ENCODE data around the gene NBPF19.
"Not testable (repeated sequence)": the region's sequence is repeated elsewhere in the genome, so short reads cannot be mapped to it uniquely, and the experiment has no call there.

The NBPF19 gene

GRCh38 chr1:149474745-149475144, at the start of gene NBPF19:
TSS of gene NBPF19 (plus strand) at chr1:149475045. CDS start at chr1:149475933, 888 bp downstream.
- DNase-seq (ENCODE audit: low spot score); ATAC-seq (ENCODE audit: low read depth): not testable (repeated sequence)

DNA sequence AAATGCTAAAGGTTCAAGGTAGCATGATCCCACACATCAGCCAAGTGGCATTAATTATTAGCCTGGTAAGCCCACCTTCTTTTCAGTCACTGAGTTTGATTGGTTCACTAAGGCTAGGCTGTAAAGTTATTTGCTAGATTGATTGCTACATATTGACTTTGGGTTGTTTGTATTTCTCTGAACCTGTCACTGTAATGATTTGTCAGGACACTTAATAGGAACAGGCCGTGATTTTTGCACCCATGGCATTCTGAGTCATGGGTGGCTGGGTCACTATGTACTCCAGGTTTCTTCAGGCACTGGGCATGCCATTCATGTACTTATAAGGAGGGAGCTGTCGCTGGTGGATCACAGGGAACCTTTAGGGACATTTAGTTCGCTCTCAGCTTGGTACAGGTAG, 46.5 kb upstream of the NBPF19 start:
- H3K27me3 ChIP-seq (ENCODE audit: insufficient read depth, poor library complexity, severe bottlenecking); ATAC-seq (ENCODE audit: low read depth); H3K36me3 ChIP-seq (ENCODE audit: low read depth); H3K9me3 ChIP-seq (ENCODE audit: severe bottlenecking); H3K4me1 ChIP-seq (ENCODE audit: insufficient read depth, poor library complexity, severe bottlenecking); H3K4me3 ChIP-seq (ENCODE audit: severe bottlenecking); H3K27ac ChIP-seq (ENCODE audit: poor library complexity, severe bottlenecking); DNase-seq (ENCODE audit: low spot score): not testable (repeated sequence)

More at GRCh38 chr1:149474745-149475144, at the start of gene NBPF19:
- H3K36me3 ChIP-seq (ENCODE audit: low read depth); H3K27ac ChIP-seq (ENCODE audit: poor library complexity, severe bottlenecking); H3K4me3 ChIP-seq (ENCODE audit: severe bottlenecking); H3K9me3 ChIP-seq (ENCODE audit: severe bottlenecking); H3K27me3 ChIP-seq (ENCODE audit: insufficient read depth, poor library complexity, severe bottlenecking); H3K4me1 ChIP-seq (ENCODE audit: insufficient read depth, poor library complexity, severe bottlenecking): not testable (repeated sequence)

DNA sequence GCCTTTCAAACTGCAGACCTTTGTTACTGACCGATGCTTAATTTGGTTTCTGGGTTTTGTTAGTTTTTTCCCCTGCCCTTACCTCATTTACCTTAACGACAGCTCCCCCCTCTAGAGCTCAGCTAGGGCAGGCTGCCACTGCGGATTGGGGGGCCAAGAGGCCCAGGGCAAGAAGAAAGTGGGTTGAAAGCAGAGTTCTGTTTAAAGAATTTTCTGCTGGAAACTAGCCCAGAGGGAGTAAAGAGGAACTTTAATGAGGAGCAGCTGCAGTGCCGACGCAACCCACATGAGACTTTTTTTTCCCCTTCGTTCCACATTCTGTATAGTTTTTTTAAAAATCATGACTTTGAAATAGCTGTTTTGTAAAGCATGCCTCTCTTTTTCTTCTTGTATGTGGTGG, 29.4 kb upstream of the NBPF19 start:
- DNase-seq (ENCODE audit: low spot score); H3K9me3 ChIP-seq (ENCODE audit: severe bottlenecking); H3K4me1 ChIP-seq (ENCODE audit: insufficient read depth, poor library complexity, severe bottlenecking); H3K27ac ChIP-seq (ENCODE audit: poor library complexity, severe bottlenecking); ATAC-seq (ENCODE audit: low read depth); H3K36me3 ChIP-seq (ENCODE audit: low read depth); H3K27me3 ChIP-seq (ENCODE audit: insufficient read depth, poor library complexity, severe bottlenecking); H3K4me3 ChIP-seq (ENCODE audit: severe bottlenecking): not testable (repeated sequence)

DNA sequence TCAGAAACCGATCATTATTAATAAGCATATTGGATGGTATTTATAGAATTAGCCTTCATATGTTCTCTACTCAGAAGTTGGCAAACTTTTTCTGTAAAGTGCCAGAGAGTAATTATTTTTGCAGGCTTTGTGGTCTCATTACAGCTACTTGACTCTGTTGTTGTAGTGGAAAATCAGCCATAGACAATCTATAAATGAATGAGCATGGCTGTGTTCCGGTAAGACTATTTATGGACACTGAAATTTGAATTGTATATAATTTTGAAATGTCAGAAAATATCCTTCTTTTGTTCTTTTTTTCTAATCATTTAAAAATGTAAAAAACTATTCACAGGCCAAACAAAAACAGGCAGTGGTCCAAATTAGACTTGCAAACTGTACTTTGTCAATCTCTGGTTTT, 22.6 kb upstream of the NBPF19 start:
- ATAC-seq (ENCODE audit: low read depth); DNase-seq (ENCODE audit: low spot score); H3K9me3 ChIP-seq (ENCODE audit: severe bottlenecking); H3K4me3 ChIP-seq (ENCODE audit: severe bottlenecking); H3K4me1 ChIP-seq (ENCODE audit: insufficient read depth, poor library complexity, severe bottlenecking); H3K27me3 ChIP-seq (ENCODE audit: insufficient read depth, poor library complexity, severe bottlenecking); H3K27ac ChIP-seq (ENCODE audit: poor library complexity, severe bottlenecking); H3K36me3 ChIP-seq (ENCODE audit: low read depth): not testable (repeated sequence)

DNA sequence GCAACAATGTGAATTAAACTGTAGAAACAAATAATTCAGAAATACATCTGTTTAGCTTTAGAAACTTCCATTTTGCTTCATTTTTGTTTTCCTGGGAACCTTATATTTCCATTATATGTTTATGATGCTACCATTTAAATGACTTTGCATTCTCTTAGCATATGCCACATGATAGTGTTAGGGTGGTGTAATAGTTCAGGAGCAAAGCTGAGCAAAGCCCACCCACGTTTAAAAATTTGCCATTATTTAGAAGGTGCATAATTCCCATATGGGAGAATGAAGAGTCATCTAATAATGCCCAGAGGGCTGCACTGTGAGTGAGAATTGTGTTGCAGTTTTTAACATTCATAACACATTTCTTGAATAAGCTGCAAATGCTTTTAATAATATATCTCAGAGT, 22.2 kb upstream of the NBPF19 start:
- not testable (repeated sequence) for H3K36me3 ChIP-seq (ENCODE audit: low read depth); ATAC-seq (ENCODE audit: low read depth); H3K4me1 ChIP-seq (ENCODE audit: insufficient read depth, poor library complexity, severe bottlenecking); H3K27ac ChIP-seq (ENCODE audit: poor library complexity, severe bottlenecking); DNase-seq (ENCODE audit: low spot score); H3K4me3 ChIP-seq (ENCODE audit: severe bottlenecking); H3K9me3 ChIP-seq (ENCODE audit: severe bottlenecking); H3K27me3 ChIP-seq (ENCODE audit: insufficient read depth, poor library complexity, severe bottlenecking)

DNA sequence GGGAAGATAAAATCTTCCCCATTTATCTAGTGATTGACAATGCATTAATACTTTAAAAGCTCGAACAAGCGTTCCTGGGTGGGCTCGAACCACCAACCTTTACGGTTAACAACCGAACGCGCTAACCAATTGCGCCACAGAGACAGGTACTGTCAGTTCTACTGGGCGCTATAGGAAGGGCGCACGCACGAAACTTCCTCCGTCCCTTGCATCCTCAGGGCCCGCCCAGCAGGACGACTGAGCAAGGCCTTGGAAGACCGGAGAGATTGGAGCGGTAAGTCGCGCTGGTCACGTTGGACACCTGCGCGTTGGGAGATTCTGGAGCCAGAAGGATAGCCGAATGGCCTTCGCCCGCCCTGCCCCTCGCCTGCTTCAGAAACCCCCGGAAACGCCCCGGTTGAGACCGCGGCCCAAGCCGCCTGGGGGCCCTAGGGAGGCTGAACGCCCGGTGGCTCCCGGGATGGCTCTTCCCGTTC, 83.5 kb downstream of the NBPF19 start:
- H3K4me3 ChIP-seq (ENCODE audit: severe bottlenecking) = peak overlapping the region; percentile 30
- peak; percentile 34 for TF ChIP-seq CTCF (IDR thresholded peaks at IDR 0.05; ENCODE audit: poor library complexity, severe bottlenecking)
- not testable (repeated sequence) for H3K27me3 ChIP-seq (ENCODE audit: insufficient read depth, poor library complexity, severe bottlenecking); H3K36me3 ChIP-seq (ENCODE audit: low read depth); ATAC-seq (ENCODE audit: low read depth); H3K27ac ChIP-seq (ENCODE audit: poor library complexity, severe bottlenecking); H3K4me1 ChIP-seq (ENCODE audit: insufficient read depth, poor library complexity, severe bottlenecking); H3K9me3 ChIP-seq (ENCODE audit: severe bottlenecking)
- peak; percentile 27 for DNase-seq (ENCODE audit: low spot score)

GRCh38 chr1:149561806-149562205, 87.0 kb downstream of the NBPF19 start:
- not testable (repeated sequence) for H3K27me3 ChIP-seq (ENCODE audit: insufficient read depth, poor library complexity, severe bottlenecking); H3K4me3 ChIP-seq (ENCODE audit: severe bottlenecking); H3K9me3 ChIP-seq (ENCODE audit: severe bottlenecking); ATAC-seq (ENCODE audit: low read depth); H3K36me3 ChIP-seq (ENCODE audit: low read depth); H3K27ac ChIP-seq (ENCODE audit: poor library complexity, severe bottlenecking); H3K4me1 ChIP-seq (ENCODE audit: insufficient read depth, poor library complexity, severe bottlenecking); DNase-seq (ENCODE audit: low spot score)

DNA sequence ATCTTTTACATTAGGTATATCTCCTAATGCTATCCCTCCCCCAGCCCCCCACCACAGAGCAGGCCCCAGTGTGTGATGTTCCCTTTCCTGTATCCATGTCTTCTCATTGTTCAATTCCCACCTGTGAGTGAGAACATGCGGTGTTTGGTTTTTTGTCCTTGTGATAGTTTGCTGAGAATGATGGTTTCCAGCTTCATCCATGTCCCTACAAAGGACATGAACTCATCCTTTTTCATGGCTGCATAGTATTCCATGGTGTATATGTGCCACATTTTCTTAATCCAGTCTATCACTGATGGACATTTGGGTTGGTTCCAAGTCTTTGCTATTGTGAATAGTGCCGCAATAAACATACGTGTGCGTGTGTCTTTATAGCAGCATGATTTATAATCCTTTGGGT, 90.6 kb downstream of the NBPF19 start:
- not testable (repeated sequence) for H3K27ac ChIP-seq (ENCODE audit: poor library complexity, severe bottlenecking); DNase-seq (ENCODE audit: low spot score); H3K27me3 ChIP-seq (ENCODE audit: insufficient read depth, poor library complexity, severe bottlenecking); H3K9me3 ChIP-seq (ENCODE audit: severe bottlenecking); H3K36me3 ChIP-seq (ENCODE audit: low read depth); H3K4me3 ChIP-seq (ENCODE audit: severe bottlenecking); H3K4me1 ChIP-seq (ENCODE audit: insufficient read depth, poor library complexity, severe bottlenecking); ATAC-seq (ENCODE audit: low read depth)

DNA sequence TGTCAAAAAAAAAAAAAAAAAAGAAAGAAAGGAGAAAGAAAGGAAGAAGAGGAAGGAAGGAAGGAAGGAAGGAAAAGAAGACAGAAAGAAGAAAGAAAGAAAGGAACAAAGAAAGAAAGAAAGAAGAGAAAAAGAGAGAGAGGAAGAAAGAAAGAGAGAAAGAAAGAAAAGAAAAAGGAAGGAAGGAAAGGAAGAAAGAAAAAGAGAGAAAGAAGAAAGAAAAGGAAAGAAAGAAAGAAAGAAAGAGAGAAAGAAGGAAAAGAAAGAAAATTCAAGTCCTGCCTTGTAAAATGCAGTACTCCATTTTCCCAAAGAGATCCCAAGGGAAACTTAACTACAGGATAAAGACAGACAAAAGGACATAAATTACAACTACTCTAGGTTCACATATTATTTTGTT, 97.9 kb downstream of the NBPF19 start:
- not testable (repeated sequence) for H3K4me3 ChIP-seq (ENCODE audit: severe bottlenecking); H3K27ac ChIP-seq (ENCODE audit: poor library complexity, severe bottlenecking); H3K27me3 ChIP-seq (ENCODE audit: insufficient read depth, poor library complexity, severe bottlenecking); H3K36me3 ChIP-seq (ENCODE audit: low read depth); DNase-seq (ENCODE audit: low spot score); ATAC-seq (ENCODE audit: low read depth); H3K4me1 ChIP-seq (ENCODE audit: insufficient read depth, poor library complexity, severe bottlenecking); H3K9me3 ChIP-seq (ENCODE audit: severe bottlenecking)

DNA sequence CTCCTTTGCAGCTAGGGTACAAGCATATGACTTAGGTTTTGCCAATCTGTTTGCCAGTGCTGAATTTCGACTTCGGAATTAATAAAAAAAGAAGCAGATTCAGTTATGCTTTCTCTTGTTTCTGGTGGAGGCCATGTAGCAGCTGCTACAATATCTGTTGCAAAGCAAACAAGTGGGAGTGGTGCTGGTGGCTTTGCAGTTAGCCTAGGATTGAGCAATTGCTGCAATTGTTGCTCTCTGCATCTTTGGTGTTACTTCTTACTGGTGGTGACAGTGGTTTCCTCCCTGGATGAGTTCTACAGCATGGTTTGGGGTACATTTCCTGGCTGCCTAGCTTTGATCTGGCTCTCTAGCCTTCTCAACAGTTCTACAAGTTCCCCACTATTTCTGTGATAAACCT, 110.7 kb downstream of the NBPF19 start:
- not testable (repeated sequence) for H3K36me3 ChIP-seq (ENCODE audit: low read depth); H3K4me3 ChIP-seq (ENCODE audit: severe bottlenecking); DNase-seq (ENCODE audit: low spot score); H3K27ac ChIP-seq (ENCODE audit: poor library complexity, severe bottlenecking); ATAC-seq (ENCODE audit: low read depth); H3K27me3 ChIP-seq (ENCODE audit: insufficient read depth, poor library complexity, severe bottlenecking); H3K4me1 ChIP-seq (ENCODE audit: insufficient read depth, poor library complexity, severe bottlenecking); H3K9me3 ChIP-seq (ENCODE audit: severe bottlenecking)
